Nephron progenitor cell (in vitro differentiated cells): ENCODE data around the gene AGPAT1.

ENCODE experiments used
- DNase-seq: peaks from one replicate; pipeline ENCODE4 v3.0.0; 2021
- H3K27ac Mint-ChIP-seq: 2 replicates; pipeline ENCODE4 v1.8.0; 2021; ENCODE audit warnings: mild to moderate bottlenecking, moderate library complexity, mixed read lengths
- H3K27me3 Mint-ChIP-seq: 2 replicates; pipeline ENCODE4 v1.8.0; 2021; ENCODE audit warnings: mild to moderate bottlenecking, low read depth, mixed read lengths; ENCODE audit not compliant: poor library complexity
- H3K36me3 Mint-ChIP-seq: 2 replicates; pipeline ENCODE4 v1.8.0; 2021; ENCODE audit warnings: low read depth, mixed read lengths
- H3K4me1 Mint-ChIP-seq: 2 replicates; pipeline ENCODE4 v1.8.0; 2021; ENCODE audit warnings: mixed read lengths
- H3K4me3 Mint-ChIP-seq: 2 replicates; pipeline ENCODE4 v1.8.0; 2021; ENCODE audit warnings: mild to moderate bottlenecking, moderate library complexity, mixed read lengths
- H3K9me3 Mint-ChIP-seq: 2 replicates; pipeline ENCODE4 v1.8.0; 2021; ENCODE audit warnings: mild to moderate bottlenecking, moderate library complexity, mixed read lengths
- CTCF ChIP-seq: fragments of 200-600 bp; sonication (generic); IDR thresholded peaks from 2 replicates; pipeline ENCODE4 v1.5.0; 2021; ENCODE audit warnings: antibody characterized with exemption

The AGPAT1 gene

GRCh38 chr6:32132110-32132509 lies 43.8 kb downstream of the AGPAT1 start:
- peaks cover 40% of the 10 kb centered on the region for H3K27me3 Mint-ChIP-seq
- H3K4me3 Mint-ChIP-seq = peak overlapping the region; percentile 51

GRCh38 chr6:32131439-32131948 lies 44.4 kb downstream of the AGPAT1 start:
- H3K9me3 Mint-ChIP-seq = no peaks in the 10 kb centered on the region
- no peak for TF ChIP-seq CTCF
- peaks cover 40% of the 10 kb centered on the region for H3K27me3 Mint-ChIP-seq
- no peak for DNase-seq
- no peaks in the 10 kb centered on the region for H3K36me3 Mint-ChIP-seq
- peak overlapping the region; percentile 62 for H3K4me3 Mint-ChIP-seq
- H3K27ac Mint-ChIP-seq = no peak overlapping the region
- peaks cover 48% of the 10 kb centered on the region for H3K4me1 Mint-ChIP-seq

More at GRCh38 chr6:32132110-32132509, 43.8 kb downstream of the AGPAT1 start:
- Mint-ChIP-seq H3K9me3 (no peaks in the 10 kb centered on the region), H3K4me1 (peaks cover 42% of the 10 kb centered on the region), H3K27ac (no peak overlapping the region), H3K36me3 (no peaks in the 10 kb centered on the region)
- no peak for DNase-seq
- TF ChIP-seq CTCF = no peak

- H3K27me3 Mint-ChIP-seq = peaks cover 21% of the 10 kb centered on the region
- H3K9me3 Mint-ChIP-seq = no peaks in the 10 kb centered on the region
- peak overlapping the region; percentile 88 for H3K27ac Mint-ChIP-seq
- H3K36me3 Mint-ChIP-seq = peaks cover 10% of the 10 kb centered on the region
- no peak for TF ChIP-seq CTCF
- DNase-seq = no peak
- peak overlapping the region; percentile 97 for H3K4me3 Mint-ChIP-seq
- H3K4me1 Mint-ChIP-seq = peaks cover 52% of the 10 kb centered on the region
These were observed 46.4 kb downstream of the AGPAT1 start for GRCh38 chr6:32129297-32130088.

GRCh38 chr6:32128751-32129296 lies 47.1 kb downstream of the AGPAT1 start:
- H3K4me1 Mint-ChIP-seq = peaks cover 52% of the 10 kb centered on the region
- no peaks in the 10 kb centered on the region for H3K9me3 Mint-ChIP-seq

GRCh38 chr6:32127717-32128592 lies 47.9 kb downstream of the AGPAT1 start, which contains the start of gene ATF6B:
Gene ATF6B, minus strand, starts transcription at chr6:32128246. Its CDS starts 39 bp downstream, at chr6:32128207.
- Mint-ChIP-seq H3K4me1 (peaks cover 52% of the 10 kb centered on the region), H3K4me3 (peak within 1 kb of the TSS; percentile 100), H3K27me3 (peaks cover 7% of the 10 kb centered on the region), H3K27ac (peak within 1 kb of the TSS; percentile 100), H3K36me3 (peaks cover 24% of the 10 kb centered on the region), H3K9me3 (no peaks in the 10 kb centered on the region)
- peak; percentile 94 for DNase-seq
- TF ChIP-seq CTCF = no peak

More at GRCh38 chr6:32128751-32129296, 47.1 kb downstream of the AGPAT1 start:
- Mint-ChIP-seq H3K27ac (peak overlapping the region; percentile 100), H3K27me3 (peaks cover 14% of the 10 kb centered on the region), H3K36me3 (peaks cover 17% of the 10 kb centered on the region), H3K4me3 (peak overlapping the region; percentile 100)
- no peak for DNase-seq
- no peak for TF ChIP-seq CTCF
